HG03066 (cell line): ENCODE results near the gene S100A10.

ENCODE experiments used
- ATAC-seq: cut with Tn5 transposase; IDR thresholded peaks from one replicate; pipeline ENCODE4 v1.9.1; 2021; ENCODE audit warnings: low read depth; ENCODE audit not compliant: unreplicated experiment

The S100A10 gene

GRCh38 chr1:151993734-151994496, at the start of gene S100A10:
Gene S100A10 (minus strand): TSS chr1:151993859. CDS start chr1:151986230, 7,629 bp downstream.
- no peak for ATAC-seq

- ATAC-seq: no peak
These were observed 48.4 kb upstream of the S100A10 start for GRCh38 chr1:152042030-152042429.

- no peak for ATAC-seq
These were observed 46.2 kb upstream of the S100A10 start for GRCh38 chr1:152039886-152040285.

GRCh38 chr1:152039461-152039860, 45.8 kb upstream of the S100A10 start:
- no peak for ATAC-seq

- ATAC-seq: no peak
These were observed 45.2 kb upstream of the S100A10 start for GRCh38 chr1:152038871-152039270.

GRCh38 chr1:152036267-152037216, 42.9 kb upstream of the S100A10 start, which contains the start of gene S100A11:
Gene S100A11 (minus strand): TSS chr1:152037004. CDS start chr1:152036915, 89 bp downstream.
- peak; percentile 47 for ATAC-seq

- no peak for ATAC-seq
These were observed 42.0 kb upstream of the S100A10 start for GRCh38 chr1:152035539-152036266.

GRCh38 chr1:152034654-152035538, 41.2 kb upstream of the S100A10 start:
- ATAC-seq: peak; percentile 42

- ATAC-seq: peak; percentile 5
These were observed 40.6 kb upstream of the S100A10 start for GRCh38 chr1:152034324-152034653.

- ATAC-seq: no peak
These were observed 36.2 kb upstream of the S100A10 start for GRCh38 chr1:152029929-152030211.

GRCh38 chr1:152029144-152029928, 35.7 kb upstream of the S100A10 start:
- no peak for ATAC-seq

GRCh38 chr1:152026895-152027294, 33.2 kb upstream of the S100A10 start:
- no peak for ATAC-seq

- ATAC-seq: no peak
These were observed 30.6 kb upstream of the S100A10 start for GRCh38 chr1:152024223-152024622.

- ATAC-seq: no peak
These were observed 29.6 kb upstream of the S100A10 start for GRCh38 chr1:152023221-152023620.

- ATAC-seq: no peak
These were observed 28.8 kb upstream of the S100A10 start for GRCh38 chr1:152022474-152022873.

GRCh38 chr1:152021569-152021968, 27.9 kb upstream of the S100A10 start:
- ATAC-seq: no peak

- no peak for ATAC-seq
These were observed 27.2 kb upstream of the S100A10 start for GRCh38 chr1:152020849-152021248.

GRCh38 chr1:152018537-152018936, 24.9 kb upstream of the S100A10 start:
- ATAC-seq: no peak

- ATAC-seq: no peak
These were observed 22.1 kb upstream of the S100A10 start for GRCh38 chr1:152015766-152016165.
